Keratinocyte (primary cell): Measurements from ENCODE around the gene STX10.

Experiments used
- CTCF ChIP-seq, 3 experiments: IDR thresholded peaks in 1 of 3; conservative IDR thresholded peaks in 1 of 3; optimal IDR thresholded peaks in 1 of 3; 2 replicates in 2 of 3; 3 replicates in 1 of 3; pipeline versions ENCODE3 to v1.5.1; 2011; ENCODE audit warnings: low read length in 3 of 3, mild to moderate bottlenecking in 3 of 3, moderate library complexity in 2 of 3, control low read depth in 1 of 3, inconsistent platforms in 1 of 3; ENCODE audit not compliant: insufficient read depth in 2 of 3; ENCODE audit errors: extremely low read depth in 1 of 3
- EZH2 ChIP-seq: IDR thresholded peaks from one replicate; pipeline ENCODE4 v1.6.1; 2012; ENCODE audit warnings: inconsistent platforms, mild to moderate bottlenecking, low read length, moderate library complexity

GRCh38 chr19:13189600-13189999 lies 39.4 kb upstream of the STX10 start:
- no peak for TF ChIP-seq CTCF (optimal IDR thresholded peaks at IDR 0.05 in 1 of 3, IDR thresholded peaks at IDR 0.05 in 1 of 3, conservative IDR thresholded peaks at IDR 0.05 in 1 of 3; ENCODE audit: extremely low read depth in 1 of 3, insufficient read depth in 2 of 3, low read length in 3 of 3)
- TF ChIP-seq EZH2, result no peak
